ENCODE results near the gene IKZF4.
"Not testable (repeated sequence)": the region's sequence is repeated elsewhere in the genome, so short reads cannot be mapped to it uniquely, and the experiment has no call there.

Gene IKZF4

GRCh38 chr12:55999999-56000540, 20.8 kb upstream of the IKZF4 start:
- DNase-seq = not testable (repeated sequence)

- no peak for DNase-seq
These were observed 19.2 kb upstream of the IKZF4 start for GRCh38 chr12:56001487-56002100.

- not testable (repeated sequence) for DNase-seq
These were observed 17.5 kb upstream of the IKZF4 start for GRCh38 chr12:56003376-56003775.

GRCh38 chr12:56004211-56004610, 16.6 kb upstream of the IKZF4 start:
- DNase-seq = no peak

GRCh38 chr12:56007564-56008559, 13.0 kb upstream of the IKZF4 start:
- DNase-seq = peak in 1 of 2 donors; percentile 49

- no peak for DNase-seq
These were observed 10.7 kb upstream of the IKZF4 start for GRCh38 chr12:56010111-56010570.

- no peak for DNase-seq
These were observed 9.2 kb upstream of the IKZF4 start for GRCh38 chr12:56011509-56012090.

GRCh38 chr12:56013482-56013881, 7.4 kb upstream of the IKZF4 start:
- DNase-seq = peak in 1 of 2 donors; percentile 38

GRCh38 chr12:56014205-56014604, 6.6 kb upstream of the IKZF4 start:
- DNase-seq = no peak

GRCh38 chr12:56017181-56017580, 3.7 kb upstream of the IKZF4 start:
- no peak for DNase-seq

GRCh38 chr12:56018356-56018755, 2.5 kb upstream of the IKZF4 start:
- DNase-seq = no peak

GRCh38 chr12:56021889-56022497, 1.1 kb downstream of the IKZF4 start:
- no peak for DNase-seq

- DNase-seq = no peak
These were observed 7.8 kb downstream of the IKZF4 start for GRCh38 chr12:56028511-56029165.

GRCh38 chr12:56029166-56029519, 8.3 kb downstream of the IKZF4 start:
- no peak for DNase-seq

GRCh38 chr12:56029666-56030293, 8.9 kb downstream of the IKZF4 start:
- peak in 1 of 2 donors; percentile 2 for DNase-seq

GRCh38 chr12:56031987-56032386, 11.1 kb downstream of the IKZF4 start:
- no peak for DNase-seq

- no peak for DNase-seq
These were observed 13.9 kb downstream of the IKZF4 start for GRCh38 chr12:56034586-56035332.

- DNase-seq = no peak
These were observed 16.3 kb downstream of the IKZF4 start for GRCh38 chr12:56037161-56037560.

- no peak for DNase-seq
These were observed 17.3 kb downstream of the IKZF4 start for GRCh38 chr12:56038022-56038655.

- no peak for DNase-seq
These were observed 19.3 kb downstream of the IKZF4 start for GRCh38 chr12:56040151-56040550.
